Hematopoietic multipotent progenitor cell treated with erythropoietin and hydrocortisone succinate and interleukin-3 and kit ligand, for 17 days (in vitro differentiated cells): Measurements from ENCODE around the gene MYOZ3.

Source experiments
- DNase-seq: peaks from one replicate; pipeline ENCODE4 v3.0.0-alpha.2; 2015; ENCODE audit warnings: low spot score

Gene MYOZ3, protein sequence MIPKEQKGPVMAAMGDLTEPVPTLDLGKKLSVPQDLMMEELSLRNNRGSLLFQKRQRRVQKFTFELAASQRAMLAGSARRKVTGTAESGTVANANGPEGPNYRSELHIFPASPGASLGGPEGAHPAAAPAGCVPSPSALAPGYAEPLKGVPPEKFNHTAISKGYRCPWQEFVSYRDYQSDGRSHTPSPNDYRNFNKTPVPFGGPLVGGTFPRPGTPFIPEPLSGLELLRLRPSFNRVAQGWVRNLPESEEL

GRCh38 chr5:150661086-150661485 lies at the start of gene MYOZ3:
MYOZ3 (plus strand) TSS chr5:150661251; CDS start chr5:150662942, 1,691 bp downstream.
- DNase-seq, result no peak

- DNase-seq, result no peak
Measured at GRCh38 chr5:150612405-150612804, 48.6 kb upstream of the MYOZ3 start.

DNA sequence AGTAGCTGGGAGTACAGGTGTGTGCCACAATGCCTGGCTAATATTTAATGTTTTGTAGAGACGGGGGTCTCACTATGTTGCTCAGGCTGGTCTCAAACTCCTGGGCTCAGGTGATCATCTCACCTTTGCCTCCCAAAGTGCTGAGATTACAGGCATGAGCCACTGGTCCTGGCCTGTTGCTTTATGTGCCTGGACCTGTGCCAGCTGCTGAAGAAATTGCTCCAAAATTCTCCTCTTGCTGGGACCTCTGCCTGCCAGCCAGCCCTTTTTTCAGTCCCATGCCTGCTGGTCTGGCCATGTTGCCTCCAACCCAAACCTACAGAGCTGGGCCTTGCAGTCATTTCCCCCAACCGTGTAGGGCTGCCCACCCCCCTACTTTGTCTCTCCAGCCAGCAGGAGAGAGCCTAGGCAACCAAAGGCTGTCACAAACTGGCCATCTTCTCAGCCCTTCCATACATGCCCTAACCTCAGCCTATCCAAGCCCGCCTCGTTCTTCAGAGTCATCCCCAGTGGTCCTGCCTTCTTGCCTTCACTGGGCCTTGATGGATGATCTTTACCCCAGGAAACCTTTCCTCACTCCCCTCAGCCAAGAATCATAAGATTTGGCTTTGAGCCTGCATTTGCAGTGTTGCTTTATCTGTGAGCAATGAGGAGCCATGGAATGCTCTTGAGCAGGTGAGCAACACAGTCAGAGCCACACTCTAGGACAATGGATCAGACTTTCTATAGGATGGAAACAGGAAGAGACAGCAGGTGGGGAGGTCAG lies 48.0 kb upstream of the MYOZ3 start:
- DNase-seq, result no peak

GRCh38 chr5:150613991-150614660 lies 46.9 kb upstream of the MYOZ3 start:
- no peak for DNase-seq

DNA sequence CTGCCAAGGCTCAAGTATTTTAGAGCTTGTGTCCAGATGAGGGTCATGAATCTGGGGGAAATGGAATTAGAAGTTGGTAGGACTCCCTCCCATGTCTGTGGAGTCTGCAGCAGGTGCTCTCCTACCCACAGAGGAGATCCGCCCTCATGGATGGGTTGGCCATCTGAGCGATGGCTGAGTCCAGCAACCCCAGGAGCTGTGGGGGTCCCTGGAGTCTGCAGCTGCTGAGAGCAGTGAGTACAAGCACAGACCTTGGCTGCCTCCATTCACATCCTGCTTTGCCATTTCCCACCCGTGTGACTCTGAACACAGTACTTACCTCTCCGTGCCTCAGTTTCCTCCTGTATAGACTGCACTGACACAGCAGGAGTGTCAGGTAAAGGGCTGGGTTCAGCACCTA lies 46.4 kb upstream of the MYOZ3 start:
- no peak for DNase-seq

- DNase-seq, result no peak
Measured at GRCh38 chr5:150615141-150615699, 45.8 kb upstream of the MYOZ3 start.

DNA sequence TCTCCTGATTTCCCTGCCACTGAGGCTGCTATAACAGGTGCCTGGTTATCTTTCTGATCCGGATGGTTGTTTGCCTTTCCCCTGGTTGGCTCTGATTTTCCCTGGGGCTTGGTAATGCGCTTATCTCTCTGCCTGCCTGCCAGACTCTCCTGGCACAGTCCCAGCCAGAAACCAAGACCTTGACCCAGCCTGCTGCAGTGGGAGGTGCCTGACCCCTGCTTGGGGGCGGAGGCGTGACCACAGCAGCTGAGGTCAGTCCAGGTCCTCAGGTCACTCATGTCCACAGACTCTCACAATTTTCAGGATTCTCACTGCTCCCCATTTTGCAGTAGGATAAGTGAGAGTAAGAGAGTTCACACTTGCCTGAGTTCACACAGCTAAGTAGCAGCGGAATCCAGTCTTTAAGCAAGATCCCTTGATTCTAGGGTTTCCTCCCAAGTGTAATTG lies 45.0 kb upstream of the MYOZ3 start:
- DNase-seq, result no peak

GRCh38 chr5:150616506-150616905 lies 44.5 kb upstream of the MYOZ3 start:
- no peak for DNase-seq

GRCh38 chr5:150618163-150618562 lies 42.9 kb upstream of the MYOZ3 start:
- no peak for DNase-seq

GRCh38 chr5:150618588-150619281 lies 42.3 kb upstream of the MYOZ3 start:
- DNase-seq, result no peak

DNA sequence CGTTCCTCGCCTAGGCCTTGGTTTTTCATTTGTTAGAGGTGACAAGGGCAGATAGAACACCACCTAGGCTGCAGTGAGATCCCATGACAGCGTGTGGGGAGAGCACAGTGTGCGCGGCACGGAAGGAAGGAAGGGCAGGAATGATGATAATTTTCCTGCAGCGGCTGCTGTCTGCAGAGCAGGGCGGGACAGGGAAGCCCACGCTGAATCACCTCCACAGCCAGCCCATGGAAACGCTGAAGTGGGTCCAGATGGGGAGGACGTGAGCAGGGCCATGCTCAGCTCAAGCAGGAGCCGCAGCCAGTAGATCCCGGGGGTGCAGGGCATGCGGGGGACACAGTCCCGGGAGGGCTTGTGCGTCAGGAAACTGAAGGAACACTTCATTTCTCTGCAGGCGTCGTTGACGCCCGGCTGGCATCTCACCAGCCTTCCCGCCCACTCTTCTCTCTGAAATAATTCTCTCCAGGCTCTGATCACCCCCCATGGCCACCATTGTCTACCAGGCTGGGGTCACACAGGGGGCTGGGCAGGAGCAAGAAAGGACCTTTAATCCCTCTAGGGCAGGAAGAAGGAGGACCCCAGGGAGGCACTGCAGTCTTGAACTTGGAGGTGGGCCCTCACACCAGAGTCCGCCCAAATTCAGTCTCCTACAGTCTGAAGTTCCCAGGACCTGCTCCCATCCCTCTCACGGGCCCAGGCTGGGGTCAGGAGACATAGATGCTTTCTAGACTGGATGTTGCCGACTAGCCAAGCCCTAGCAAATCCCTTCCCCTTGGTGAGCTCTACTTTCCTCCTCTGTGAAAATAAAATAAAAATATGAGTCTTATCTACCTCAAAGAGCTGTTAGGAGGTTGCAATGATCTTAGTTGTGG lies 41.5 kb upstream of the MYOZ3 start:
- DNase-seq, result no peak

GRCh38 chr5:150621301-150621700 lies 39.8 kb upstream of the MYOZ3 start:
- no peak for DNase-seq

- DNase-seq, result no peak
Measured at GRCh38 chr5:150622157-150622556, 38.9 kb upstream of the MYOZ3 start.

- no peak for DNase-seq
Measured at GRCh38 chr5:150623152-150623877, 37.7 kb upstream of the MYOZ3 start.

DNA sequence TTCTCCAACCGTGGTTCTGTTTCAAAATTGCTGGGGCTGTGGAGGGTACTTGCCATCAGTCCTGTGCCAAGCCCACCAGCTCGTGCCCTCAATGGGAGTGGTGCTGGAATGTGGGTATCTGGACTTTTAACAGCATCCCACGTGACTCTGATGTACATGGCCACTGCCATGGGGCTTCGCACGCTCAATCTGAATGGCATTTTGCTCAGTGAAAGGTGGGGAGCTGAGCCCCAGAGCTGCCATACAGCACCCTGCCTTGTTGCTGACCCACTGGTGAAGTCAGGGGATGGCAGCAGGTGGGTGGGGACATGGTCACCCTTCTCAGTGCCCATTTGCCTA lies 37.2 kb upstream of the MYOZ3 start:
- DNase-seq, result no peak

GRCh38 chr5:150624334-150625163 lies 36.5 kb upstream of the MYOZ3 start:
- no peak for DNase-seq

DNA sequence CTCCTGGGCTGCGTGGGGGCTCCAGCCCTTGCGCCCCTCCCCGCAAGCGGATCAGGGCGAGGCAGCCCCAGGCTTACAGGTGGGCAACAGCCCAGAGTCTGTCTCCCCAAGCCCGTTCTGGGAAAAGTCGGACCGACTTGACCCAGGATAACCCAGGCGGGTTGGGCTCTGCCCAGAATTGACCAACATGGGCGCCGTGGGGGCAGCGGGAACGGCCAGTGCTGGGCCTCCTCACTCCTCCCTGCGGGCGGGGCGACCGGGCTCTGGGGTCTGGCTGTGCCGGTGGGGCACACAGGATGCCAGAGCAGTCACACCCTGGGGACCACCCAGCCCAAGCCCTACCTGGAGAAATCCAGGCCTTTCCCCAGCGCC lies 35.9 kb upstream of the MYOZ3 start:
- no peak for DNase-seq

GRCh38 chr5:150625831-150626746 lies 35.0 kb upstream of the MYOZ3 start:
- no peak for DNase-seq

GRCh38 chr5:150626853-150627276 lies 34.2 kb upstream of the MYOZ3 start:
- DNase-seq, result no peak
